NCI-H2107 treated with DMSO at 0.1 percent for 48 hours (cell line): ENCODE data around the gene MYO1E.

Source experiments
- DNase-seq: peaks from one replicate; lab custom pipeline; 2025; ENCODE audit not compliant: unreplicated experiment; lab: John Stamatoyannopoulos, UW

Gene MYO1E

DNA sequence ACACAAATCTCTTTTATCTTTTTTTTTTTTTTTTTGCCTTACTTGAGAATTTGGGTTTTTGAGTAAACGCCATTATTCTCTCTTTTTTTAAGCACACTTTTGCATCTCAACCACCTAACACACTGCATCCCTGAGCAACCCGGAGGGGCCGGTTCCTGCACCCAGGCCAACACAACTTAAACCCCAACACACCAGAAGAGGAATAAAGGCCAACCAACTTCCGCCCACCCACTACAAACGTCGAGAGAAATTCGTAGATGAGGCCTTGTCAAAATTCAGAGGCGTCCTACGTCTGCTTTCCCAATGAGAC is 268.1 kb downstream of the MYO1E start:
- DNase-seq: no peak

DNA sequence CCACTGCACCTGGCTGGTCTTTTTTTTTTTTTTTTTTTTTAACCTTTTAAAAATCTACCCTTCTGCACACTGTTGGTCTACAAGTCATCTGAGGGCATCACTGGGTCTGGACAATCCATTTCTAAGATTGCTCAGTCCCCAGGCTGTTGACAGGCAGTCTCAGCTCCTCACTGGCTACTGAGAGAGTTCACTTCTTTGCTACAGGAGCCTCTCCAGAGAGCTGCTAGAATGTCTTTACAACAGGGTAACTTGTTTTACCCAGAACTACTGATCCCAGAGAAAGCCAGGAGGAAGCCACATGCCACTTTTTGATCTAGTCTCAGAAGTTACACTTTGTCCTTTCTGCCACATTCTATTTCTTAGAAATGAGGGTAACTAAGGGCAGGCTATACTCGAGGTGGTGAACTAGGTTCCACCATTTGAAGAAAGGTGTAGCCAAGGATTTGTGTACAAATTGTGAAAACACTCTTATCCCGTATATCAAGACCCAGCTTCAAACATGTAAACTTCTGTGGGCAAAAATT is 273.4 kb downstream of the MYO1E start:
- no peak for DNase-seq

DNA sequence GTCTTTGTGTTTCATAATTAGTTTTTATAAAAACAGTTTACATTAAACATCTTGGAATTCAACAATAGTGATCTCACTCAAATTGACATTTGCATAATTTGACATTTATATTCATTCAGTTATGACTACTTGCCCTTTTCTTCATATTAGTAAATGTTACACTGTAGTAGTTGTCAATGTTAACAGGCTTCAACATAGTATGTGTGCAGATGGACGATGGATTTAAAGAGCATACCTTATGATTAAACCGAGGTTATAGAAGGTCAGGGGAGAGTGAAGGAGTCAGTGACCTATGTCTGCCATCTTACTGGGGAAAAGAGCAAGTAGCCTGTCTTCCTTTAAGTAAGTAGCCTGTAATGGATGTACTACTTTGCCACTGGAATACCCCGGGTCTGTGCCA is 276.2 kb downstream of the MYO1E start:
- no peak for DNase-seq

DNA sequence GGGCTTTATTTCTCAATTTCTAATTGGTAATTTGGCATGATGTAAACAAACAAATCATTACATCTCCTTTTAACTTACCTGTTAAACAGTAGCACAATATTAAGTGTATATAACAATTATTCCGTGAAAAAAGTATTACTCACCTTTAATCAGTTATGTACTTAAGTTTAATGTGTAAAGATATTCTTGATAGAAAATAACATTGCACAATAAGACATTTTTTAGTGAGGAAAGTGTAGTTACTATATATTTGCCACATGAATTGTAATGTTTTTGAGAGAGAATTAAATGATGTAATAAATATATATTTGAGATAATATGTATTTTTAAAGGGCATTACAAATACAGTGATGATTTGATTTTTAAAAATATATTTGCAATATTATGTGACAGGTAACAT is 278.6 kb downstream of the MYO1E start:
- no peak for DNase-seq

DNA sequence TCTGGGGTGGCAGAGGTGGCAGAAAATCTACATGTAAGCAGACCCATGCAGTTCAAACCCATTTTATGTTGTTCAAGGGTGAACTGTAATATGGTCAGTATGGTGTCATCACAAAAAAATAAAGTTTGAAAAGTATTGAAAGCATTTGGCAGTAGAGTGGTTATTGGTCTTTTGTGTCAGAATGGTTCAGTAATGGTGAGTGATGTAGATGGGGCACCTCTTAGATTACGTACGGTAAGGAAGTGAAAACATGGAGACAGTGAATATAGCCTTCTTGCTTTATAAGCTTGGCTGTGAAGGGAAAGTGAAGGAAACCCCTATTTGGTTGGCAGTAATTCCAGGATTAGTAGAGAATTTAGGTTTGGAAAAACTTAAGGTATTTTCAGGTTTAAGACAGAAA is 284.9 kb downstream of the MYO1E start:
- no peak for DNase-seq
